HG03432 (cell line): ENCODE results near the gene UNC5C.

Source experiments
- ATAC-seq: cut with Tn5 transposase; IDR thresholded peaks from one replicate; pipeline ENCODE4 v1.9.1; 2021; ENCODE audit warnings: mild to moderate bottlenecking, moderate library complexity; ENCODE audit not compliant: unreplicated experiment

Gene UNC5C

DNA sequence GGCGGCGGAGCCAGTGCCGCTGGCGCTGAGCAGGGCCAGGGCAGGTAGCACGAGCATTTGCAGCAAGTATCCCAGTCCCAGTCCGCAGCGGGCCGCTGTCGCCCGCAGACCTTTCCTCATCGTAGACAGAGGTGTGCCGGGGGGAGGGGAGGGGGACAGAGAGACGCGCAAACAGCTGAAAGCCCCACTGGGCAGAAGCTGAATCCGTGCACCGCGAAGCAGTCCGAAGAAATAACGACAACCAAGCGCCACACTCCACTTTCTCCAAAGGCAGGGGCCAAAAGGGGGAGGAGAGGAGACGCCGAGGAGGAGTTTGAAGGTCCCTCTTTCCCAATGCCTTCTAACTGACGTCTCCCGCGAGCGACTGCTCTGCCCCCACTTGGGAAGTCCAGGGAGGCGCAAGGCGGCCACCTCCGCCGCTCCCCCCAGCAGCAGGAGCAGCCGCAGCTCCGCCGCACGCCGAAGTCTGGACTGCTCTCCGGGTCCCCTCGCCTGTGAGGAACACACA, at the start of gene UNC5C:
Gene UNC5C, minus strand, starts transcription at position 236 of the 508 bp plus-strand sequence.
- peak; percentile 1 for ATAC-seq

DNA sequence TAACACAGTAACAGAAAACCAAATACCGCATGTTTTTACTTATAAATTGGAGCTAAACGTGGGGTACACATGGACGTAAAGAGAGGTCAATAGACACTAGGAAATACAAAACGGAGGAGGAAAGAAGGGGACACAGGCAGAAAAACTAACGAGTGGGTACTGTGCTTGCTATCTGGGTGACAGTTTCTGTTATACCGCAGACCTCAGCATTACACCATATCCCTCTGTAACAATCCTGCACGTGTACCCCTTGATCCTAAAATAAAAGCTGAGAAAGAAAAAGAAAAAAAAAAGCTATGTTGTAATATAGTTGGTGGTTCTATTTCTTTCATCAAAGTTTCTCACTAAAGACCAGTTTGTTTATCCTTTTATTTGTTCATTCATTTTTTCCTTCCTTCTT, 47.9 kb upstream of the UNC5C start:
- no peak for ATAC-seq

DNA sequence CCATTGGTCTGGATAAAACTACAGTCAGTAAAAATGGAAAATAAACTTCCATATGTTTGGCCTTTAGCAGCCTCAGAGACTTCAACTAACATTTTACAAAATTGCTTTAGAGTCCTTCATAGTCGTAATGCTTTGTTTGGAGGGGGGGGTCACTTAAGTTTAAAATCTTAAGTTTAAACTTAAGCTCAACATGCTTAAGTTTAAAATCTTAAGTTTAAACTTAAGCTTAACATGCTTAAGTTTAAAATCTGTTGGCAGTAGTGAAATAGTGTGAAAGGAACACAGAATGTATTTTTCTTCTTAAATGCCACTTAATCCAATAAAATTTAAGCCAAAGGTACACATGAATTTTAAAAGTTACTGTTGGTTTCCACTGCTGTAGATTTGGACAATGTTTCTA, 45.9 kb upstream of the UNC5C start:
- no peak for ATAC-seq

DNA sequence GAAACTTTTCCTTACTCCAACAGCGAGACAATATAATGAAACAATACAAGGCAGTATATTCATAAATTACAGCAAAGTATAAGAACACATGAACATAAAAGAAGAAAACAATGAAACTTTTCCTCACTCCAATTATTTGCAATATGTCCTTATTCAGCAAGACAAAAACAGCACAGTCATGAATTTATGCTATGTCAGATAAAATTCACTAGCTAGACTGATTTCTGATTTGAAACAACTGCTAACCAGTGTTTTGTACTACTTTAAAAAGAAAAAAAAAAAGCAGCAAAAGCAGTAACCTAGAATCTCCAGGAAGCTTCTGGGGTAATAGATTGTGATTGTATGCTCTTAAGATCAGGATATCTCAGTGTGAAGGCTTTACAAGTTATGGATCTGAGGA, 45.2 kb upstream of the UNC5C start:
- no peak for ATAC-seq

DNA sequence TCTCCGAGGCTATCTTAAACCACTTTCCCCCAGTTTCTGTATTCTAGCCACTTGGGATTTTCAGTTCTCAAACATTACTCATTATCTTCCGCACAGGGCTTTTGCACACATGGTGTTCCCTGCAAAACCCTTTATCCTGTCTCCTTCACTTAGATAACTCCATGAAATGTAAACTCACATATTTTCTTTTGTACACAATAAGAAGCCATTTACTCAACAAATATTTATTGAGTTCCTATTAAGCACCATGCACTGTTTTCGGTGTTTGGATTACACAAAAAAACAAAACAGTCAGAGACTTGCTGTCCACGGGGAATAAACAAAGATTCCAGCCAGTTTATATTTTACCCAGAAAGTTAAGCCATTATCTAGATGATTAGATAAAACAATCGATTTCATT, 42.5 kb upstream of the UNC5C start:
- no peak for ATAC-seq

DNA sequence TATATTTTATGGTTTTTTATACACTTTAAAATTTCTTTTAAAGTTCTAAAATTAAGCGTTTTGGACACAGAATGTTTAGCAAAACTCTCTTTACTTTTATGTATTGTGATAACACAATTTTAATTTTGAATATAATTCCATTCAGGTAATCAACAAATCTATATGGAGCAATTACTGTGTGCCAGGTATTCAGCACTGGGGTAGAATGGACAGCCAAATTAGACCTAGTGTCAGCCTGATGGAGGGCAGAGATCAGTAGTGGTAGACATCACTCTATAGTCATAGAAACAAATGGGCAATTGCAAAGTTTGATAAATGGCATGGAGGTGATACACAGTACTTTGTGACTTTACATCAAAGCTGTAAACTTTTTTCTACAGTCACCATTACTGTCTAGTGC, 41.8 kb upstream of the UNC5C start:
- ATAC-seq: no peak

DNA sequence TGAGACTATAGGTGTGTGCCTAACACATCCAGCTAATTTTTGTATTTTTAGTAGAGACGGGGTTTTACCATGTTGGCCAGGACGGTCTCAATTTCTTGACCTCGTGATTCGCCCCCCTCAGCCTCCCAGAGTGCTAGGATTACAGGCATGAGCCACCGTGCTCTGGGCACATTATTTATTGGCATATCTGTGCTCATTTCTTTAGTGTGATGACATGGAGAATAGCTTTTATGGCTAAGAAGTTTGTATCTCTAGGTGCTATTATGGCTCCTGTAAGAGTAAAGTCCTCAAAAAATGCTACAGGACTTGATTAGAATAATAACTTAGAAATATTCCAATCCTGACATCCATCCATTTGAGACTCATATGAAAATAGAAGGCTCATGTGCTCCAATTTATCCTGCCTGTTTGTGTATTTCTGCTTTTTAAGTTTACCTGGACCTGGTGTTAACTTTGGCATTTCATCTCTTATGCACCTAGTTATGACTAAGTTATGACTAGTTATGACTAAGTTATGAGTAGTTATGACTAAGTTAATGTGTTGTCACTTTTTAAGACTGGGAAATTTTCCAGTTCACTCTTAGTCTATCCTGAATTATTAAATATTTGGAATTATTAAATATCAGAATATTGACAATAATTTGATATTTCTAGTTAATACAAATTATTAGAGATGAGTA, 36.4 kb upstream of the UNC5C start:
- no peak for ATAC-seq

DNA sequence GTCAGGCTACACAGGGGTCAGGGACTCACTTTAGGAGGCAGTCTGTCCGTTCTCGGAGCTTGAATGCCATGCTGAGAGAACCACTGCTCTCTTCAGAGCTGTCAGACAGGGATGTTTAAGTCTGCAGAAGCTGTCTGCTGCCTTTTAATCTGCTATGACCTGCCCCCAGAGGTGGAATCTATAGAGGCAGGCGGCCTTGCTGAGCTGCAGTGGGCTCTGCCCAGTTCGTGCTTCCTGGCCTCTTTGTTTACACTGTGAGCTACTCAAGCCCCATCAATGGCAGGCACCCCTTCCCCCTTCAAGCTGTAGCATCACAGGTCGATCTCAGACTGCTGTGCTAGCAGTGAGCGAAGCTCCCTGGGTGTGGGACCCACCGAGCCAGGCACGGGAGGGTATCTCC, 31.5 kb upstream of the UNC5C start:
- no peak for ATAC-seq

DNA sequence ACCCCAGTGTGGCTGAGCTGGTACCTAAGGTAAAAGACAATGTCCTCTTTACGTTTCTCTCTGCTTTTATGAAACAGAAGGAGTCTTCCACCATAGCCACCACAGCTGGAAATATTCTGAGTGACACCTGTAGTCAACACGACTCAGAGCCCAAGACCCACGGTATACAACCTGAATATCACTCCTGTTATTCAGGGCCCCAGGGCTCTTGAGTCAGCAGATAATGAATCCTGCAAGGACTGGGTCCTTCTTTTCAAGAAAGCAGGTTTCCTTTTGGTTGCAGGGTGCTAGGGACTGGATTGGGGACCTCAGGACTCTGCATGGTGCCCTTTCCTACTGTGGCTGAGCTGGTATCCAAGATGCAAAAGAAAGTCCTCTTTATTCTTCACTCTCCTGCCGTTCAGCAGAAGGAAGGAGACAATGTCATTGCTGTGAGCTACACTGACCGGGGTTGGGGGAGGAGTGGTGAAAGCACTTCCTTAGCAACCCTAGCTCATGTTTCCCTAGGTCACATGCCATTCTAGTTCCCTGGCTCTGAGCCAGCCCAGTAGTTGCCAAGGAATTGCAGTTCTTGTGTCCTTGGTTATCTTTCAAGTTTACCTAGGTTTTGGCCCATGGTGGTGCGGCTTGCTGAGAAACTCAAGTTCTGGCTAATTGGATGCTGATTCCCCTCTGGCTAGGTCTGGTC, 23.7 kb upstream of the UNC5C start:
- no peak for ATAC-seq

DNA sequence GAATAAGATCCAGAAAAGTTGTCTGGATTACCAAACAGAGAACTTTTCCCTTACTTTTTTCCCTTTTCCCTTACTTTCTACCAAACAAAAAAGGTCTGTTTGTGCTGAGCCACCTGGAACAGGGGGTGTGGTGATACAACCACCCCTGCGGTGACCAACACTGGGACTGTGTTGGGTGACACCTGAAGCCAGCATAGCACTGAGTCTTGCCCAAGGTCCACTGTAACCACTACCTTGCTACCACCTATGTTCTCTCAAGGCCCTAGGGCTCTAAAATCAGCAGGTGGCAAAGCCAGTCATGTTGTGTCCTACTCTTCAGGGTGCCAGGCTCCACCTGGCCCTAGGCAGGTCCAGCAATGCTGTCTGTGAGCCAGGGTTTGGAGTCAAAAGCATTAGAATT, 22.8 kb upstream of the UNC5C start:
- ATAC-seq: no peak

DNA sequence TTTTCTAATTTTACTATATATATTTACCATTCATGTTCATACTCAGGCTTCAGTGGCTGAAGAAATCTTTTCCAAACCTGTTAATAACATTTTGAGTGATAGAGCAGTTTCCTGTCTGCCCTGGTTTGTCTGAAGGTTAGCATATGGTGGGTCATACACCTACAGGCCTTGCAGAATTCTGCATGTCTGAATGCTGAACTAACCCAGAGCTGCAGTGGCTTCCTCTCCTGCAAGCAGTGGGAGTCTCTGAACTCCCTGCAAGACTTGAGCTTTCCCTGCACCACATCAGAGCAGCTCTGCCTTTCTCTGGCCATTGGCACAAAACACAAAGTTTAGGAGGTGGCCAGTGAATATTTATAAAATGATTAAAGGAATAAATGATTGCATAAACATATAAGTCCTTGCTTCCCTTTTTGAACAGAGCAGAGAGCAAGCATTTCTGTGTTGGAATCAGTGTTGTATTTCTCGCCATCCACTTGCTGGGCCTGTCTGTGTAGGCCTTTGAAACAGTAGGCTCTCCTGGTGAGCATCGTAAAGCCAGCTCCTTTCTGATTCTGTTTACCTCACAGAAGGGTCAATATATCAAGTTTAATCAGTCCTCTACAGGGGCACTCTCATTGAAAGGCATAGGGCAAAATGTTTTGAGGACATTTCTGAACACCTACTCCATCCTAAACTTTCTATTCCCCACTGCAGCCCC, 15.0 kb upstream of the UNC5C start:
- ATAC-seq: no peak

DNA sequence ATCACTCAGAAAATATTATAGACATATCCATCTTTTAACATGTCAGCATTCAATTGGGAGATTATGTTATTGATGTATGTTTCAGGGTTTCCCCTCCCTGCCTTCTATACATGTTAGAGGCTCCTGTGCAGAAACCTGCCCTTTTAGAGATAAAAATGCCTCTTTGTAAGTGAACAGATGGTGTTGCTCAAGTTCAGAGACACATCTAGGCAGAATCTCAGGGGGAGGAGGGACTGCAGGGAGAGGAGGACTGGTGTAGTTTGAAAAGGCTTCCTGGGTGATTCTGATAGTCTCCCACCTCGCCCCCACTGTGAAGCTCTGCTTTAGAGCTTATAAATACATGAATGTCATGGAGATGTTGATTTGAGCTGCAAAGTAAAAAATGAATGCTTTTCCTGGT, 12.0 kb upstream of the UNC5C start:
- ATAC-seq: no peak

DNA sequence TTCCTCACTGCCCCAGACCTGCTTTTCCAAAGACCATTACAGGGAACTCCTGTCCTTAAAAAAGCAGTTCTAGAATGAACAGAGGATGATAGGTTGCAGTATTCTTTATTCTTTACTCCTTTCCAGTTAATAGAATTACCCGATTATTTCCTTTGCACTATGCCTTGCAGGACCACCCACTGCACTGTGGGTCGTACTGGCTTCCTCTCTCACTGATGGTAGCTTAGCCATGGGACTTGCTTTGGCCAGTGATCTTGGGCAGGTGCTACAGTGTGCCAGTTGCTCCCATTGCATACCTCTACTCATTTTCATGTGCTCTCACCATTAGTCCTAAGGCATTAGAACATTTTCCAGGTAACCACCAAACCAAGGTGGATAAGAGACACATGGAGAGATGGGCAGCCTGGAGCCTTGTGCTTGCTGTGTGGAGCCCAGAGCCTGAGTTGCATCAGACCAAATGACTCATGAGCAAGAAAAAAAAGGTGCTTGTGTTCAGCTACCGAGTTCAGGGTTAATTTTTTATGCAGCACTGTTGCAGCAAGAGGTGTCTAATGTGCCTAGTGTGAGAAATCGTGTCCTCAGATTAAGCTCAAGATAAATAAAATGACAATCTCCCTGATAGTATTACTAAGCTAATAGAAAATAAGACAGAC, 7.6 kb upstream of the UNC5C start:
- ATAC-seq: no peak

DNA sequence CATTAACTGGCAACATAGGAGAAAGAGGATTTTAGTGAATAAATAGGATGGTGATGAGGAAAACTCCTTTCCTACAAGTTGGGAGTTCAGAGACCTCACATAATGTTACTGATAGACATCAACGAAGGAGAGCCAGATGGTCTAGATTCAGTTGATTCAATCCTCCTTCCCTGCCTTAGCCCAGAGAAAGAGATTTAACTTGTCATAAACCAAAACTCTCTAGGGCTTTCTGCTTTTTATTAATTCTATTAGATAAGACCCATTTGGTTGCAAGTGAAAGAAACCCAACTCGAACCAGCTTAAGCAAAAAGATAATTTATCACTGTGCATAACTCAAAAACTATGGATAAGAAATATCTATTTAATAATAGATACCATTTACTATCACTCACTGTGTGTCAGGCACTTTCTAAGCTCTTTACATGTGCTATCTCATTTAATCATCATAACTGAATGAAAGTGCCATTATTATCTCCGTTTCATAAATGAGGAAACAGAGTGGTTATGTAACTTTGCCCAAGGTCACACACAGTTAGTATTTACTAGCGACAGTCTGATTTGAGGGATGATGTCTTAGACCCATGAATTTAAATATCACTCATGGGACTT, 4.3 kb upstream of the UNC5C start:
- no peak for ATAC-seq

DNA sequence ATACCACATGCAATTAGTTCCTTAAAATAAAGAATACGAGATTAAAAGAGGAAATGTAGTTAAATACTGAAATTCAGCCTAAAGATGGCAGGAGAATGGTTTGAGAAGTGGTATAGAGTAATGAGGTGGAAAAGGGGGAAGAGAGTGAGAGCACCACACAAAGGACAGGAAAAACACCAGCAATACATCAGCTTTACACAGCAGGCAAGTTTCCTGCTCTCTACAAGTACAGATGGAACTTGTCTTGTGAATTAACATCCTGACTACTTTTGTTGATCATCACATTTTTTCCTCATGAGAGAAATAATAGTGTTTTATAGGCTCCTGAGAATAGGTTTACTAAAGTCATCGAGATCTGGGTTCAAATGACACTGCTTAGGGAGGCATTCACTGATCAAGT, 2.9 kb upstream of the UNC5C start:
- no peak for ATAC-seq

DNA sequence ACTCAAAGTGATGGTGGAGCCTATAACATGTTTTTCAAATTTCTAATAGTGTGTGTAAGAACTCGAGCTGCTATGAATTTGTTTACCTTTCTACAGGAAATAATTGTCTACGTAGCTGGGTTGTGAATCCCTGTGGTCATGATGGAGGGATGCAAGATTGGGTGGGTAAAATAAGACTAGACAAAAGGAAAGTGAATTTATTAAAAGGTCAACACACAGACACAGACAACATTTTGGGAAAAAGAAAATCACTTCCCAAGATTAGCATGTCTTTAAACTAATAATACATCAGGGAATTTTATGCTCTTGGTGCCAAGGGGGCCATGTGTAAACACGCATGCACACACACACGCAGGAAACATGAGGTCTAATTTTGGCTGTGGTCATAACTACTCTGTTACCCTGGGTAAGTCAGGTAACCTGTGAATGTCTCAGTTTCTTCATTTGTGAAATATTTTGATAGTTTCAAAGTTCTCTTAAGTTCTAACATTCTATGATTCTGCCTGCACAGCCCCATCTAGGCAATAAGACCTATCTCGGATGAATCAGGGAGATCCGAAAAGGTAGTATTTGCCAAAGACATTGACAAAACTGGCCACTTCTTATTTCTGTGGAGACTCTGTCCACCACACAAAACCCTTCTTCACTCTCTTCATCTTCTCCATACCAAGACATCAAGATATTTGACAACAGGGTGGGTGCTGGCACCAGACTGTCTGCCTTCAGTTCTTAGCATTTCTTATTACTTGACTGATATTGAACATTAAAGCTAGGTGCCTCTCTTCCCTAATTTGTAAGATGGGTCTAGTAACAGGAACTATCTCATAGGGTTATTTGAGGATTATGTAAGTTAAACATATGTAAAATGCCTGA, 1.6 kb upstream of the UNC5C start:
- no peak for ATAC-seq

DNA sequence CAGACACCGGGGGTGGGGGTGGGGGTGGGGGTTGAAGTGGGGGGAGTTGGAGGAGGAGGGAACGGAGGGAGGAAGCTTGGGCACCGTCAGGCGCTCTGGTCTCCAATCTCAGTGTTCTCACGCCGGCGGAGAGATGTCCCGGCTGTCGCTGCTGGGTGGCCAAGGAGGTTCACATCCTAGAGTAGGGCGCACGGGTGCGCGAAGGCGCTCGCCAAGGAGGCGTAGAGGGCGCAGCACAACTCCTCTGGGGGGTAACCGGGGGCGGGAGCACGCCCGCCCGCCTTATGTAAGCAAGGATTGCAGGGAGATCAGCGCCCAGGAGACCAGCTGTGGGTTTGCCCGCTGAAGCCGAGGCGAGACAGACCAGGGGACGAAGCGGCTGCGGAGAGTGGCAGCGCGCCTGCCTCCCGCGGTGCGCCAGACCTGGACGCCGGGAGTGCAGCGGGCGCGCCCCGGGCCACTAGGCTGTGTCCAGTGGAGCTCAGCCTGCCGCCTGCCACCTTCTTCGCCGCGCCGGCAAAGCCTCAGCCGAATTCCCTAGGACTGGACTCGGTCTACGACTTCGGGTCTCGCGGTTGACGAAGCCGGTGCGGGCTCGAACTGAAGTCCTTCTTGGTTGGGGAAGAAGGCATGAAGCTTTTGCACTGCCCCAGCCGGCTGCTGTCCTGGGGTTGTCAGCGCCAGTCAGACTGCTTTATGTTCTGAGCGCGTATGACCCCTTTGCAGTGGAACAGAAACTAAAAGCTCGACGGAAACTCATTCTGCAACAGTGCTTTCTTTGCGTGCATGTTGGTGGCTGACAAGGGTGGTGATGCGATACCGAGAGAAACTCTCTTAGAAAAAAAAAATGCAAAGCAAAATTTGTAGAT, 707 bp upstream of the UNC5C start:
- peak; percentile 97 for ATAC-seq

DNA sequence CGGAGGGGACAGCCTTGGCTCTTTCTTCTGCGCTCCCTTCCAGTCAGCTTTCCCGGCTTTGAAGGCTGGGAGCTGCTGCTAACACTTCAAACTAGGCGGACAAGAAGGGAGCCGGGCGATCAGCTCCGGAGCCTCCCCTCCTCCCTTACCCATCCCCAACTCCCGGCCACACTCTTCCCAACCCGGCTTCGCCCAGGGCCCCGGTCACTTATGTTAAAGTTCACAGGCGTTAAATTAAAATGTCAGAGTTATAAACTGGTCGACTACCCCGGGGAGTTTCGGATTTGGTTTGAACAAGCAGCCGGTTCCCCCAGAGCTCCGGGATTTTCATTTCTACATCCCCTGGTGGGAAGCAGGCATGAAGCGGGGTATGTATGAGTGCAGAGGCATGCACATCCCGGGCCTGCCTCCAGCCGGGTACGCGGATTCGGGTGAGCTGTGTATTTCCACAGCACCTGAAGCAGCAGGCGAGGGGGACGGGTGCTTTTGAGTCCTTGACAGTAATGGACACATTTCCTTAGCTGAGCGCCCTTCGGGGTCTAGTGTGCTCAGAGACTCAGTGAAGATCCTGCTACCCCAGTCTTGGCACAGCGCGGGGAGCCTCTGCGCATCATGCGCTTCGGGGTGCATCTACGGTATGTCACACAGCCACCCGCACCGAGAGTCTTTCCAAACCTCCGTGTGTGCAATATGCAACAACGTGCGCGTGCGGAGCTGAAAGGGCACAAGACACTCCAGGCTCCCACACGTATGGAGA, 880 bp downstream of the UNC5C start:
- no peak for ATAC-seq
